HG03520 (cell line): ENCODE results near the gene TOM1L2.

Experiments used
- ATAC-seq: cut with Tn5 transposase; IDR thresholded peaks from one replicate; pipeline ENCODE4 v1.9.1; 2021; ENCODE audit warnings: mild to moderate bottlenecking, moderate library complexity; ENCODE audit not compliant: unreplicated experiment

Gene TOM1L2

DNA sequence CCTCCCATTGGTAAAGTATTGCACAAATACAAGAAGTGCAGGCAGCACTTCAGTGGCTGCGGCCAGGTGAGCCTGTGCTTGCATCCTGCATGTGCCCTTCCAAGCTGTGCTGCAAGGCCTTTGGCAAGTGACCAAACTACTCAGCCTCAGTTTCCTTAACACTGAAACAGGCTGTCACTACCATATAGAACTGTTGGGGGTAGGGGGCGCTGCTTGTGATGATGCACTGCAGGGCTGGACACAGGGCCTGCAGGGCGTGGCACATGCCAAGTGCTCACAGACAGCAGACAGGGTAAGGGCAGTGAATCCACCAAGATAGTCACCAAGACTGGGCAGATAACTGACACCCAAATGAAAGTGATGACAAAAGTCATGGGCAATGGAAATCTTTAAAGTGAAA lies 69.8 kb downstream of the TOM1L2 start:
- no peak for ATAC-seq

DNA sequence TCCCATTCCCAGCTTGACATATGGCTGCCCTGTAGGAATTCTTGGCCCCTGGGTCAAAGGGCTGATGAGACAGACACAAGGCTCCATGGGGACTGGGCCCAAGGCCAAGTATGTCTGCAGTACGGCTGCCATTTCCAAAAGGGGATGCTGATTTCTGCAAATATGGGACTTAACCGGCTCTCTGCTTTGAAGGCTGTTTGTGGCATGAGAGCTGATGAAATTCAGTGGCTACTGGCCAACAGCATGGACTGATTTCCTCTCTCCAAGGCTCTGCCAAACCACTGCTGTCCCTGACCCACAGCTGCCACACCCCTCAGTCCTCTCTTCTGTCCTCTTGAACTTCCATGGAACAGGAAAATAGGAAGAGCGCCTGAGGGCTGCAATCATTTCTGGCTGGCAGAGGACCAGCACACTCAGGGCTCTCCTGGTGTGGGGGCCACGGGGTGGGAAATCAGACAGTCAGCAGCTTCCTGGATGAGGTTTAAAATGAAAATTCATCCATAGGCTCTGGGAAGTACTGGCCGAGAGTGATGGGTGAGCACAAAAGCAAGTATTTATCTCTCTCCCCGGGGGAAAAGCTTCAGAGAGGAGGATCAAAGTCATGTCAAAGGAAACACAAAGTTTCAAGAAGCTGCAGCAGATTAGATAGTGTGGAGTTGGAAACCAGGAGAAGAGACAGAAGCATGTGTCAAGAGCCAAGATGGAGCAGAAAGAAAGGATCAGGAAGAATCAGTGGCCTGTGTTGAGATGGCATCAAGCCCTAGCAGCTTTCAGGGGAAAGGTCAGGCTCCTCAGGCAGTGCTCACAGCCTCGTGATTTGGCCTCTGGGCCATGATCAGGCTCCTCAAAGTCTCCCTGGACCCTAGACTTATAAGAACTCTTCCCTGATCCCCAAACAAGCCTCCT lies 71.3 kb downstream of the TOM1L2 start:
- no peak for ATAC-seq

DNA sequence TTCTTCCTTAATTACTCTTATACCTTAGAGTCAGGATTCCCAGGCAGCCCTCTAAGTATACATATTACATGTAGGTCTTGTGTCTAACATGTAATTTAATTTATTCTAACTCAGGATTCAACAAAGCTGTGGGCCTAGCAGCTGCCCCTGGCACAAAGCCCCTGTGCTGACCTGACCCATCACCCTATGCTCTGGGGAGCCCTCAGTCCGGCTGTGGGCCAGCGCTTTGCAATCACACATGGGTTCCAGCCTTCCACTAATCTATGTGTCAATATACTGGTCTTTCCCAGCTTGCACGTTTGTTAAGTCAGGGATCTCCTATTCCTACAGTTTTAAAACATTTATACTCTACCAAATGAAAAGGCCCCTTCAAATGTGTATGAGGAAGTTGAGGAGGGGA lies 72.7 kb downstream of the TOM1L2 start:
- no peak for ATAC-seq

DNA sequence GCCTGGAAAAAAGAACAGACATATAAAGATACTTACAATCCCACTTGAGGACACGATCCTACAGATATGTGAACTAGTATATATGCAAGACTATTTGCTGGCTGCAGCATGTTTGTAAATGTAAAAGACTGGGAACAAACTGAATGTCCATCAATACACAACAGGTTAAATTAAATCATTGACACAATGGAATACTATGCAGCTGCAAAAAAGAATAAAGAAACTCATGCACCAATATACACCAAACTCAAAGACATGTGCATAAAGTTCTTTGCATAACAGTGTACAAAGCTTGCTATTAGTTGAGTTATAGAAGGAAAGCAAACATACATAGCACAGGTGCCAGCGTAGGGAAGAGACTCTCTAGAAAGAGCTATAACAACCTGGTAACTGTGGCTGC lies 73.5 kb downstream of the TOM1L2 start:
- ATAC-seq, result no peak

DNA sequence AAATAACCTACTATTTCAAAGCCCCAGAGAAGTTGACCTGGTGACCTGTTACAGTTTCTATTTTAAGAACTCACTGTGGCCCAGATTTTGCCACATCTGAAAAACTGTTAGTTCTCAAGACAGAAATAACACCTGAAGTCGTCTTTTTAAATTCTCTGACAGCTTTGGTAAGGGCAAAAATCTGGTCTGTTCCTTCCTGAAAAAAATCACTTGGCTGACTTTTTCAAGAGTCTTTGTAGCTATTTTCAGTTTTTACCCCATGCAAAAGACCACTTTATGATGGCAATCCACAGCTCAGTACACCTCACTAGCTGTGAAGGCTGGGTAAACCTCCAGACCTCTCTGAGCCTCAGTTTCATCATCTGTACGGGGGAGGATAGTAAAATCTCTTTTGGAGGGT lies 74.8 kb downstream of the TOM1L2 start:
- ATAC-seq, result no peak

DNA sequence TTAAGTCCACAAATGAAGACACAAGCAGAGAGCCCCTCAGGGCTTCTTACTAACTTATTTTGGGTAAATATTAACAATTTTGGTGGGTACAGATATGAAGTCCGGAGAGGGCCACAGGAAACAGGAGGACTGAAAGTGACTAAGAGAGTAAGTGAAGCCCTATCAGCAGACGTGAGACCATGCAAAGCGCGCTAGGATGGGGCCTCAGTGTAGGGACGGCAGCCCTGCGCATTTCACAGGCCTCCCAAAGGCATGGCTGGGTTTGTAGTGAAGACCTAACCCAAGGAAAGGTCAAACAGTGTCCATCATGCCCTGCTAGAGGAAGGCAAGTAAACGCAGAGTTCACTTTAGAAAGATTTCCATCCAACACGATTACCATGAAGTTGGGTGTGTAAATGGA lies 75.5 kb downstream of the TOM1L2 start:
- no peak for ATAC-seq

DNA sequence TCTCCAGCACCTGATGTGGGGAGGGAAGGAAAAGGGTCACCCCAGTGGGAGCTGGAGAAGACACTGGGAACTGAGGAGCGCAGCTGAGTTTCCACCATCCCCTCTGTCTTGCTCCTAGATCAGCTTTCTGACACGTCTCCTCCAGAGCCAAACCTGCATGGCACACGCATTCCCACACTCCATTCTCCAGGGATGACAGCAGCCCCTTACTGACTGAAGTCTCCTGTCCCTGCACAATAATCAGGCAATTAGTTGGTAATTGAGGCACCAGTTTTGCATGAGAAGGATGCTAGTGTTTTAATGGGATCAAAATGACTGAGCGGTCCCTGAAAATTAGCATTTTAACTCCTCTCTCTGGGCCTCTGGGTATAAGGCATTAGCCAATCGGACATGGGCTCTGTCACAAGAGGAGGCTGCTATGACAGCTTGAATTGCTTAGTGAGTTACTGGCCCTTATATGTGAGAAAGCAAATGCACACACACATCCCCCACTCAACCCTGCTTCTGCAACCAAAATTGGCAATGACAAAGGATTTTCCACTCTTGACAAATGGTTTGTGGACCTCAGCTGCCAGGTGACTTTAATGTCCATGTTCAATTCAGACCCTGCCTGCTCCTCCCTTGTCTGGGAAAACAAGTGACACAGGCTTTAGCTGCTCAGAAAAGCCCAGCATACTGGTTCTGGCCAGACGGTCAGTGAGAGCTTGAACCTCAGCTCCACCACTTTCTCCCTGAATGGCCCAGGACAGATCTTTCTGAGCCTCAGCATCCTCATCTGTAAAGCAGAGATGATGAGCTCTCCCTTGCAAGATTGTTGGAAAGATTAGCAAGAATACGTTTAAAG lies 78.2 kb downstream of the TOM1L2 start:
- ATAC-seq, result no peak

DNA sequence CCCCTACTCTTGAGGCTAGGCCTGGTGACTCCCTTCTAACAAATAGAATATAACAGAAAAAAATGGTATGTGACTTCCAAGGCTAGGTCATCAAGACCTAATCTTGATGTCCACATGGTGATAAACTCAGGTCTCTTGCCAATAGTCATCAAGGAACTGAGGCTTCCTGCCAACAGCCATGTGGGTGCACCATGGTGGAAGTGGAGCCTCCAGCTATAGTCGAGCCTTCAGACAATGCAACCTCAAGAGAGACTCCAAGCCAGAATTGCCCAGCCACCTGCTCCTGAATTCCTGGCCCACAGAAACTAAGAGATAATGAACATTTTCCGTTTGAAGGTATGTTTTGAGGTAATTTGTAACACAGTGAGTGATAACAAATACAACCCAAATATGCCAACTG lies 79.5 kb downstream of the TOM1L2 start:
- no peak for ATAC-seq

DNA sequence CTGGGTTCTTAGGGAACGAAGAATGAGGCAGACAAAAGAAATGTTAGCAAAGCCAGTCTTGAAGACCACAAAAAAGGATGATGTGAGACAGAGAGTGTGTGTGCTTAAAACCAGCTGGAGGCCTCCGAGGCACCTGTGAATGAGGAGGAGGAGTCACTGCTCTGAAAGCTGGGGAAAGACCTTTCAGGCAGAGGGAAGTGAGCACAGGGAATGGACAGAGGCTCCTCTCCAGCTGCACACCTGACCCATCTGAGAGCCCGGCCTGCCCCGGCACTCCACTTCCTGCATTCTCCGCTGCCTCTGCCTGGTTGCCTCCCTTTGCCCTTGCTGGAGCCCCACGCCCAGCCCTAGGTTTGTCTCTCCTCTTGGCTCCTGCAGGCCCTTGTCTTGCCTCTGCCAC lies 80.2 kb downstream of the TOM1L2 start:
- no peak for ATAC-seq

DNA sequence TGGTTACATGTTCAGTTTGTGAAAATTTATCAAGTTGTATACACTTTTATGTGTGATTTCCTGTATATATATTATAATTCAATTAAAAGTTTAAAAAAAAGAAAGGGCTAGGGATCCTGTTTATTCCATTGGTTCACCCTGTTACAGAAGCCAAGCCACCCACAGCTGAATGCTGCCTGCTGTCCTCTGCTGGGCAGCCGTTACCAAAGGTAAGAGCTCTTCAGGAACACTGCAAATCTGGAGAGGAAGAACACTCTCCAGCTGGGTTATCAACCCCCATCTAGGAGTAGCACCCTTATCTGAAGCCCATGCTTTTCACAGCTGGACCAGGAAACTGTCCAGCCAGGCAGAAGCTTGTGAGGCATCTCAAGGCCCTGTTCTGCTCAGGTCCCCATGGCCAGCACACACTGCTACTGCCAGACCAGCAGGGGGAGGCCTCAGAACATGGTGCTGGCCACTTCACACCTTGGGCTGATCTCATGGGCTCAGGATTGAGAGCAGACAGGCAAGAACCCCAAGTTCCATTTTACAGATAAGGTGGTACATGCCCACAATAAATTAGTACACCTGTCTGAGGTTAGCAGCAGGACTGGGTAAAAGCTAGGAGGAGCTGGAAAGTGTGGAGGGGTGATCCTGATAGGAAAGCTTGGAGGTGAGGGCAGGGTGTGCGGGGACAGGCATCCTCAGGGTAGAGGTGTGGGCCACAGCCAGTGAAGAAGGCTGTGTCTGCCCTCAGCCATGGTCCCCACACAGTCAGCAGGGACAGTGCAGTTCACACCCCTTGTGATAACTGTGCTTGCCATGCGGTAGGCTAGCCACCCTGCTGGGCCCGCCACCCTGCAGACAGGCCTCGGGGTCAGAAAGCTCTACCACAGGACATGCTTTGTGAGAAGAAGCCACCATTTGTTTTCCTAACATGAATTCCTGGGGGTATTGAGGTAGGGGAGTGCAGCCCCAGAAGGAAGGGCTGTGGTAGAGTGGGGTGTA lies 81.1 kb downstream of the TOM1L2 start:
- ATAC-seq, result no peak

DNA sequence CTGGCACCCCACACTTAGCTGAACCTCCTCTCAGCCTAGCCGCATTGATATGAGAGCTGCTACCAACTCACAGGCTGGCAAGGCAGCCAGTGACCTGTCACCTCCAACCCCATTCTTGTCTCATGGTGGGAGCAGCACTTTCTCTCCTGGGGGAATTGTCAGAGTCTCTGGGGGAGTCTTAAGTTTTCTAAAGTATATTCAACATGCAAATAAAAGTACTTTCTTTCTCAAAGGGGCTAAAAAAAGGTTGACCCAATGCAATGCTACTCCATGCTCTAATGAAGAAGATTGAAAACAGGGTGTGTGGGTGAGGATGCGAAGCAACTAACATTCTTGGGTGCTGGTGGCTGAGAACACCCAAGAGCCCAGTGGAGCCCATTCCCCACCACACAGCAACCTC lies 82.3 kb downstream of the TOM1L2 start:
- ATAC-seq, result no peak

DNA sequence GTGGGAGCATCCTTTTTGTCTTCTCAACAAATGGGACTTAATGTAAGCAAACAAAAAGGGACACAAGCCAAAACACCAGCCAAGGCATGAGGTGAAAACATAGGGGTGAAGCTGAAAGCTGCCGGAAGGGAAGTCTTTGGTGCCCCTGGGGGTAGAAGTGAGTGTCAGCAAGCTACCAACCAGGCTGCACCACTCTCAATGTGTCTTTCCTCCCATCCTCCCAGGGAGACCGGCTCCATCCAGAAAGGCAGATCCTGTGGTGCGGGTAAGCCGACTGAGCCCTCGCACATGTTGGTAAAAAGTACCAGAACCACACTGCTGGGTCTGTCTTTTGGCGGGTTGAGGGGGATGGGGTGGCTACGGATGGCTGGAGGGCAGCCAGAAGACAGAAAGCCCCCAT lies 83.4 kb downstream of the TOM1L2 start:
- no peak for ATAC-seq

DNA sequence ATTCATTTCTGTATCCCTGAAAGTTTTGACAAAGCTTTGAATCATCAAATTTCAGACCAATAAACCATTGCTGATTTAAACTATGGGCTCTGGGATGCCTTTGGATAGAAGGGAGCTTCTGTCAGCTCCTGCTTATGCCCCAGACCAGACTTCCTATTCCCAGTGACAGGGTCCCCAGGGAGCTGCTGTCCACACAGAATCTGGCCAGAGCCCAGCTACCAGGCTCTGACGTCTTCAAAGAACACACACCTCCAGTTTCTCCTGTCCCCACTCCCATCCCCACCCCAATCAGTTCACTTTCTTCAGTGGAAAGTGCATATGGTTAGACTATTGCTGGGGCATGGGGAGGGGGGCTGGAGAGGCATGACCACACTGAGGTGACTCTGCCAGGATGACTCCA lies 83.8 kb downstream of the TOM1L2 start:
- ATAC-seq, result no peak

DNA sequence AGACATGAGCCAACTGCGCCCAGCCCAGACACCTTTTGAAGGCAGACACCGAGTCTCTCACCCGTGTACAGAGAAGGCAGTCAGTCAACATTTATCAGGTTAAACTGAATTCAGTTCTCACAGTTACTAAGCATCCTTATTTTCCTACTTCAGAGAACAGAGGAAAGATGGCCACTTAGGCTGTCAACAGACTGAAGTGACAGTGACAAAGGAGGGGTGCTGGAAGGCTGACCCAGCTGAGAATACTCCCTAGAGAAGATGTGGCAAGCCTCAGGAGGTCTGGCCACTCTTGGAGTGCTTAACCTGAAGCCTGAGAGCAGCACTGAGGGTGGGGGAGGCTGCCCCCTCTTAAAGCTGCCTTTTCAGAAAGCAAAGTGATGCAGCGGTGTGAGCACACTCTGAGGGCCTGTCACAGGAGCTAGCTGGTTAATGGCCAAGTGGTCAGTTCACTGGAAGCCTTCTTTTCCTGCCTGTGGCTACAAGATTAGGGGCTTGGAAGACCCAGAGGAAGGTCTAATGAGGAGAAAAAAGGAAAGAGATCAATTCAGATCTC lies 84.4 kb downstream of the TOM1L2 start:
- ATAC-seq, result no peak

DNA sequence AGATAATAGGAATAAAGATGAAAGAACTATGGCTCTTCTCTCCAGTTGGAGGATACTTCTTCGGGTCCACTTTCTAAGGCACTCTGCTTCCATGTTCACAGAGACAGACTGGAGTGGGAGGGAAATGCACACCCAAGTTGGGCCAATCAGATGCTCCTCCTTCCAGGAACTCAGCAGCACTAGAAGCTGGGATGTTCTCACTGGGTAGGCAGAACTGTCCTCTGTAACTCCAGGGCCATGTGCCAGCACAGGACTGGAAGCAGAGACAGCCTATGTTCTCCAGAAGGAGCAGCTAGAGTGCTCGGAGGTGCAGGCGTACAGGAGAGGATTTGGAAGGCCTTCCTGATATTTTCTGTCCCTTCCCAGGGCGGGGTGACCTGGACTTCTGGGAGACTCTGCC lies 85.5 kb downstream of the TOM1L2 start:
- ATAC-seq, result no peak

DNA sequence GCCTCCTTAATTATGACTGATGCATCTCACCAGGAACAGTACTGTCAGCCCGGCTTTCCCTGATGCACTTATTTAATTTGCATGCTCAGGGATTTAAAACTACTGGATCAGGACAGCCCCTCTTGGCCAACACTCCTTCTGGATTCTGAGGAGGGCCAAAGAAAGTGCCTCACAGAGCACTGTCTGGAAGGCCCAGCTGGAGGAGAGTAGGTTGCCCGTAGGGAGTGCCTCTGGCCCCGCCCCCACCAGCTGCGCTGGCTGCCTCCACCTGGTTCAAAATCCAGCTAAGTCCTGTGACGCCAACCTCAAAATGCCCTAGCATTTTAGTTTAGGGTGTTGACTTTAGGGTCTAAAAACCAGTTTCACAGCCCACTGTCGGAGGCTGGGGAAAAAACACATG lies 86.0 kb downstream of the TOM1L2 start:
- no peak for ATAC-seq

DNA sequence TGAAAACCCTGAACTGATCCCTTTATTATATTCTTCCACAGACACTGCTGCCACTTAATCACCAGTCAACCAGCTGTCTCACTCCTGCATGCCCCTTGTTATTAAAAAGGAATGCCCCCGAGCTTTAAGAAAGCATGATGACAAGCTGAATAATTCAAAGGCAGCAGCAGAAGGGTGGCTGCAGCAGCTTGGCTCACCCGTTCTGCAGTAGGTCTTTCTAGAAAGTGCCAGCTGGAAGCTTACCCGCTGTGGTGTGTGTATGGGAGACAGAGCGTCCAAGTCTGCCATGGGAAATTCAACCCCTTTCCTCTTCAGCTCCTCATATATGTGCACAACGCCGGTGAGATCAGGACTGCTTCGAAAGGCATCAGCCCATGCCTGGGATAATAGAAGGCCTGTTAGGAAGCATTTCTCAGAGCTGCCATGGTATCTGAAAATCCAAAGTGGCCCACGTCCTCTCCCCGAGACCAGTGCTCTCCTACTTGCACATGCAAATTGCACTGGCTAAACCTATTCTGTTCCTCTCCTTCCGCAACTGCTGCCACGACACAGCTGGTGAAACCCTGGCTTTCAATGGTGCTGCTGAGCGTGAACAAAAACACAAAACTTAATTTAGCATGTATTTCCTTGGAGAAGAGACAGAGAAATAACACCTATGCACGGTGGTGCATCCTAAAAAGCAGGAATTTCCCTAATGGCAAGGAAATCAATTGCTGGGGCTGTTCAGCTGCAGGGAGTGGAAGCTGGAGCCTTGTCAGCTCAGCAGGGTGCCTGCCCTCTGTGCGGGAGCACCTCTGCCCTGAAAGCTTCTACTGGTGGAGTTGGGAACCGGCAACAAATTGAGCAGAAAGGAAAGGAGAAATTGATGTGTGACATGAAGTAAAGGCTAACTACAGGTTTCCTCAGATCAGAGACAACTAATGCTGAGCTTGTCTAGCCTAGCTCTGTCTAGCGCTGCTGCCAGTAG lies 87.5 kb downstream of the TOM1L2 start:
- ATAC-seq, result no peak

DNA sequence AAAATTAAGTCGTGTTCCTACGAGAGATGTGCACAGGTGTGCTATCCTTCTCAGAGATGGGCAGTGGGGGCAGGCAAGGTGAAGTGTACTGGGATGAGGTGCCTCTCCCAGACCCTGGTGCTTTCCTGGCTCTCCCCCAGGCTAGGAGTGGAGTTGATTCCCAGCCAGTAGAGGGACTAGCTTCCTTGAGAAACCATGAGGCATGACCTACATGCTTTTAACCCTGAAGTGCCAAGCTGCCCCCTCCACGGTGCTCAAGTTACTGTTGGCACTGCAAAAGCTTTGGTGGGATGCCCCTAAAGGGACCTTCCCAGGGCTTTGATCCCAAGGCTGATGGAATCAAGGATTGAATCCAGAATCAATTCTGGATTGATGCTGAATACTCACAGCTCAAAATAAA lies 88.4 kb downstream of the TOM1L2 start:
- no peak for ATAC-seq

DNA sequence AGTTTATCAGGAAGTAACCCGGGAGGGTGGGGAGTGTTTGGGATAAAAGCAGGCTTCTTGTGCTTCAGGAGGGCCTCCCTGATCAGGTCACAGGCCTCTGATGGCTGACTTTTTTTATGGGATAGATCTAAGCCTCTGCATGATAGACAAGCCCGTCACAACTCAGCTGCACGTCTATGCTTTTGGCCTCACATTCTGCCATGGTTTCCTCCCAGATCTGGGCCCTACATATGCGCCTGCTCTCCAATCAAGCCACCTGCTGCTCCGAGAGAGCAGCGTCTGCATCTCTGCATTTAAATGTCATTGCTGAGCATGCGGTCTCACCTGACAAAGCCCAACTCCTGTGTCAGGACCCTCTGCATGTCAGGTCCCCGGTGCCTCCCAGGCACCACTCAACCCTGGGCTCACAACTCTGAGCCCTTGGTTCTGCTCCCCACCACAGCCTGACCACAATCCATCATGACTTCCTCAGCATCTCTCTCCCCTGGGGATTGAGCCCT lies 90.1 kb downstream of the TOM1L2 start:
- ATAC-seq, result no peak
